Forelimb muscle (tissue), 1 donor: ENCODE measurements around the gene TIGD7. TPM values are rescaled to one million over a fixed set of nuclear protein-coding genes. Genes with fewer than 3 reads are reported as not detected.
A peak's percentile ranks its signal among the peaks of the same experiment; 100 is the strongest.

ENCODE experiments used
- DNase-seq: peaks from one replicate; pipeline ENCODE4 v3.0.0-alpha.2; 2013; ENCODE audit warnings: low read depth
- polyA plus RNA-seq: library from polyadenylated mRNA; unstranded; fragments of 120-200 nt; gene quantifications from one replicate; pipeline ENCODE4 v1.2.1, GENCODE V29; 2013; ENCODE audit not compliant: insufficient read length

TIGD7 gene, protein sequence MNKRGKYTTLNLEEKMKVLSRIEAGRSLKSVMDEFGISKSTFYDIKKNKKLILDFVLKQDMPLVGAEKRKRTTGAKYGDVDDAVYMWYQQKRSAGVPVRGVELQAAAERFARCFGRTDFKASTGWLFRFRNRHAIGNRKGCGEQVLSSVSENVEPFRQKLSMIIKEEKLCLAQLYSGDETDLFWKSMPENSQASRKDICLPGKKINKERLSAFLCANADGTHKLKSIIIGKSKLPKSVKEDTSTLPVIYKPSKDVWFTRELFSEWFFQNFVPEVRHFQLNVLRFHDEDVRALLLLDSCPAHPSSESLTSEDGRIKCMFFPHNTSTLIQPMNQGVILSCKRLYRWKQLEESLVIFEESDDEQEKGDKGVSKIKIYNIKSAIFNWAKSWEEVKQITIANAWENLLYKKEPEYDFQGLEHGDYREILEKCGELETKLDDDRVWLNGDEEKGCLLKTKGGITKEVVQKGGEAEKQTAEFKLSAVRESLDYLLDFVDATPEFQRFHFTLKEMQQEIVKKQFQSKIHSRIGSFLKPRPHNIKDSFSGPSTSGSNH
- 9.0 TPM for polyA plus RNA-seq

GRCh38 chr16:3305109-3306068 lies at the start of gene TIGD7, which contains the start of gene ZNF75A:
TSS of gene TIGD7 (minus strand) at chr16:3305430. CDS start at chr16:3300614, 4,816 bp downstream.
TSS of gene ZNF75A (plus strand) at chr16:3305497. CDS start at chr16:3308429, 2,932 bp downstream.
- peak; percentile 64 for DNase-seq

- no peak for DNase-seq
These were observed 43.9 kb upstream of the TIGD7 start for GRCh38 chr16:3349175-3349574.

- DNase-seq: no peak
These were observed 43.4 kb upstream of the TIGD7 start for GRCh38 chr16:3348547-3349167.

DNA sequence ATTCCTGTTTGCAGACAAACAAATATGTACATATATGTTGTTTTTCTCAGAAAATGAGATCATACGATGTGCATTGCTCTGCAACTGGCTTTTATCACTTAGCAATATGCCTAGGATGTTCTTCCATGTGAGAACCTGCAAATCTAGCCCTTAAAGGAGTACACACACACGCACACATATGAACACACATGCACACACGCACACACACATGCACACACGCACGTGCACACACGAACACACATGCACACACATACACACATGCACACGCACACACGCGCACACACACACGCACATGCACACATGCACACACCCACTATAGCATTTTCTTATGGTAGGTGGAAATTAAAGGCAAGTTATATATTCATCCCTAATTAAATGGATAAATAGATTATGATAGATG lies 42.4 kb upstream of the TIGD7 start:
- no peak for DNase-seq

GRCh38 chr16:3346041-3346440 lies 40.8 kb upstream of the TIGD7 start:
- DNase-seq: no peak

DNA sequence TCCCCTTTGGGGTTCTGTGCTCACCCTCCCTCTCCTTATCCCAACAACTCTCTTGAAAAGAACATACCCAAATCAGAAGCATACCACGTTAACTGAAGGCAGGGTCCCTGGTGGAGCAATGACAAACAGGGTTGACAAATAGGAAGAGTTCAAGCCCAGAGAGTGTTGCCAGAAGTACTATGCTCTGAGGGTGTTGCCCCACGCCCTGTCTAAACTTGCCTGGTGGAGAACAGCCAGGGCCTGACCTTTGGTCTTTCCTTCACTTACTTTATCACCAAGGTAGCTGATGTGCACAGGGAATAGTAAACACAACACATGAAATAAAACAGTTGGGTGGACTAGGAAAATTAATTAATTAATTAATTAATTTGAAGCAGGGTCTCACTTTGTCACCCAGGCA lies 23.4 kb upstream of the TIGD7 start:
- DNase-seq: no peak

- DNase-seq: no peak
These were observed 22.9 kb upstream of the TIGD7 start for GRCh38 chr16:3328104-3328503.

DNA sequence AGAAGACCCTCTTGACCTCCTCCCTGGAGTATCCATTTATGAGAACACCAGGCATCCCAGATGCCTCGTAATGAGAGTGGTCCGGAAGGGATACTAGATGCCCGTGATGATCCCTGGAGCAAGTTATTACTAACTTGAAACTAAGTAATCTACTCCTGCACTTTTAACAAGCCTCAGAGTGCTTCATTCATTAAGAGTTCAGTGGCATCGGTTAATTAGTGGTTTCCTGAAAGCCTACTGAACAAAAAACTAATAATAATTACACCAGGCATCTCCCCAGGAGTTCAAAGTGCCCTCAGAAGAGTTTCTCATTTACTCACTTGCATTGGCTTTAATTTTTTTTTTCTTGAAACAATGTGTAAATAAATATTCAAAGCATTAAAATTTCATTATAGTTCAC lies 22.3 kb upstream of the TIGD7 start:
- no peak for DNase-seq

DNA sequence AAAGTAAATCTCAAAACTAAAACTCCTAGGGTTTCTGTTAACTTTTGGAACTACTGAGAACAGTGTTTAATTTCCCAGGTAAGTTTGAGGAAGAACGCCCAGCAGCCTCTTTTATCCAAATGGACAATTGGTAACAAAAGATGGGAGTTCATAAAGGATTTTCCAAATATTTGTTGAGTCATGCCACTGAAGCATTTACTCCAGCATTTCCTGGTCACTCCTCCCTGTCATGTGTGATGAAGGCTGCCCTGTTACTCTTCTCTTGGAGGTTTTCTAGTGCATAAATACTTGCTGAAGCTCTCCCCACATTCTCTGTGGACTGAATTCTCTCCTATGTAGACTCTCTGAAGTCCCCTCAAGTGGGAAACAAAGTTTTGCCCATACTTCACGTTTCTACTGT lies 16.6 kb upstream of the TIGD7 start:
- no peak for DNase-seq

- DNase-seq: no peak
These were observed 12.2 kb upstream of the TIGD7 start for GRCh38 chr16:3317315-3317999.

DNA sequence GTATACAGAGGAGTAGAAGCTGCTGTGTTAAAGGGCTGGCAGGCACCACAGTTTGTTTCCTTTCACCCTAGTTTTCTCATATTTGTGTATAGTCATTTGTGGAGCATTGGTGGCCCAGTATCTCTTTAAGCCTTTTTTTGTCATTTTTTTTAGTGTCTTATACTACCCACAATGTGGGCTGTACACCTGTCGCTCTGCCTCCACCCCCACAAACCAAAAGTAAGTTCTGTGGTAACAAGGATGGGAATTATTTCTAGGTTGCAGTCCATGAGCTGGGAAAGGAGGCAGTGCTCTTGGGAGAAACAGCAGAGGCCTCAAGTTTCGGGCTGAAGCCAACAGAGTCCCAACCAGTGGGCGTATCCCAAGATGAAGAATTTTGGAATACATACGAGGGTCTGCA lies 6.3 kb upstream of the TIGD7 start:
- DNase-seq: no peak

- no peak for DNase-seq
These were observed 848 bp upstream of the TIGD7 start for GRCh38 chr16:3306078-3306477.

- no peak for DNase-seq
These were observed 860 bp downstream of the TIGD7 start for GRCh38 chr16:3304370-3304769.

- DNase-seq: no peak
These were observed 9.4 kb downstream of the TIGD7 start for GRCh38 chr16:3295783-3296182.

- DNase-seq: no peak
These were observed 10.0 kb downstream of the TIGD7 start for GRCh38 chr16:3295209-3295608.

DNA sequence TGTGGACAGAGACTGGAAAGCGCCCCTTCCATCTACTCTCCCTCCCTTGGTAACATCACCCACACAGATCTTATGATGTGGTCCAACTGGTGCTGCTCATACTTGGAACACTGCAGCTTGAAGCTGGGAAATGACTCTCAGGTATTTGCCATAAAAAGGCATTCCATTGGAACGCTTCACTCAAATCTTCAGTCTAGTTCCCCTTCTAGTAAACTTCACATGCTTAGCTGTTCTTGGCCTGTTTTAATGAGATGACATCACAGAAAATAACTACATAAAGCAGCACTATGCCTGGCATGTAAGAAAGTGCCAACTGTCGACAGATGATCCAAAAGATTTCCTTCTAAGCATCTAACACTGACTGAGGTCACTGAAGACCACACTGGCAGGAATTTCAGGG lies 12.6 kb downstream of the TIGD7 start:
- DNase-seq: no peak

DNA sequence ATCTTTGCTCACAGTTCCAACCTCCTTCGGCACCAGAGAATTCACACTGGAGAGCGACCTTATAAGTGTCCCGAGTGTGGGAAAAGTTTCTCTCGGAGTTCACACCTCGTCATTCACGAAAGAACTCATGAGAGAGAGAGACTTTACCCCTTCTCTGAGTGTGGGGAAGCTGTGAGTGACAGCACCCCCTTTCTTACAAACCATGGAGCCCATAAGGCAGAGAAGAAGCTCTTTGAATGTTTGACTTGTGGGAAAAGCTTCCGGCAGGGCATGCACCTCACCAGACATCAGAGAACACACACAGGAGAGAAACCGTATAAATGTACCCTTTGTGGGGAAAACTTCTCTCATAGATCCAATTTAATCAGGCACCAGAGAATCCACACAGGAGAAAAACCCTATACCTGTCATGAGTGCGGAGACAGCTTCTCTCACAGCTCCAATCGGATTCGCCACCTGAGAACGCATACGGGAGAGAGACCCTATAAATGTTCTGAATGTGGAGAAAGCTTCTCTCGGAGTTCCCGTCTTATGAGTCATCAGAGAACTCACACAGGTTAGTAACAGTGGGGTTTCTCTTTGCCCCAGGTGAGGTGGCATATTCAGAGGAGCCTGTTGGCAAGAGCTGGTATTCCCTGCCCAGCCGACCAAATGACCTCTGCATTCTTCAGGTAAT lies 15.1 kb downstream of the TIGD7 start:
- DNase-seq: no peak

DNA sequence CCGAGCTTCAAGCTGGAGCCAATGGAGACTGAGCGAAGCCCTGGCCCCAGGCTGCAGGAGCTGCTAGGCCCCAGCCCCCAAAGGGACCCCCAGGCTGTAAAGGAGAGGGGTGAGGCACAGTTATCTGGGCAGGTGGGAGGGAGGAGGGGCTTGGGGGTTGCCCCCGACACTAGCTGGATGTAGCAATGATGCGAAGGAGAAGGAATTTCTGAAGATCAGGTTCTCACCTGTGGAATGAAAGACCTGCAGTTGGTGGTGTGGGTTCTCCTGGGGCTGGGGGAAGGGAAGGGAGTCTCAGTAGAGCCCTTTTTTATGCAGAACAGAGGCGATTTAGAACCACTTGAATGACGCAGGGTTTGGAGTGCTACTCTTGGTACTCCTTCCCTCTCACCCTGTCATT lies 20.1 kb downstream of the TIGD7 start:
- no peak for DNase-seq

DNA sequence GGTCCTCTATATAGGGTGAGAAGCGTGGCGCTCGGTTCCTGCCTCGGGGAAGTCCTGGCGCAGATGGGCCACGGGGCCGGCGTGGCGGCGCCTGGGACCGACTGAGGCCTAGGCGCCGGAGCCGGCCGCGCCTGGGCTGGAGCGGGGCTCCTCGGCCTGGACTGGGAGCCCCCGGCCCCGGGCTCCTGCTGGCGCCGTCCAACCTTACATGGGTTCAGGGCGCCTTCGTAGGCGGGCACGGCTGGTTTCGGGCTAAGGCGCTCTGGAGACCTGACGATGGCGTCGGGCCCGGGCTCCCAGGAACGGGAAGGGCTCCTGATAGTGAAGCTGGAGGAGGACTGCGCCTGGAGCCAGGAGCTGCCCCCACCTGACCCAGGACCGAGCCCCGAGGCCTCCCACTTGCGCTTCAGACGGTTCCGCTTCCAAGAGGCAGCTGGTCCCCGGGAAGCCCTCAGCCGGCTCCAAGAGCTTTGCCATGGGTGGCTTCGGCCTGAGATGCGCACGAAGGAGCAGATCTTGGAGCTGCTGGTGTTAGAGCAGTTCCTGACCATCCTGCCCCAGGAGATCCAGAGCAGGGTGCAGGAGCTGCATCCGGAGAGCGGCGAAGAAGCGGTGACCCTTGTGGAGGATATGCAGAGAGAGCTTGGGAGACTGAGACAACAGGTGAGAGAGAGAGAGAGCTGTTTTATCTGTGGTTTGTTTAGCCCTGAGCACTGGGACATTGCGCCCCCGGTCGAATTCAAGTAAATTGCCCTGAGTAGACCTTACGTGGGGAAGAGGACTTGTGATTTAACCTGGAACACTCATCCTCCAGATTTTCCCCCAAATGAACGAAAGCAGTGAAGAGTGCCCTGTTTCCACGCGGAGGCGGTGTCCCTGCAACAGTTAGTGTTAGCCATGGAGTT lies 21.4 kb downstream of the TIGD7 start:
- no peak for DNase-seq
